ENCODE results near the gene FAM78A.

Gene FAM78A

GRCh38 chr9:131237931-131238401 is 38.3 kb downstream of the FAM78A start:
- H3K27ac ChIP-seq (ENCODE audit: insufficient read depth, low read depth, low read length, poor library complexity, severe bottlenecking): peak overlapping the region; percentile 2
- H3K36me3 ChIP-seq (ENCODE audit: control insufficient read depth, insufficient read depth, low read length): peaks cover 13% of the 10 kb centered on the region
- no peaks in the 10 kb centered on the region for H3K27me3 ChIP-seq (ENCODE audit: control insufficient read depth, insufficient read depth, low read length, poor library complexity, severe bottlenecking)
- 57 to 58% methylated on average over 11 of the region's 11 CpGs for WGBS, 2 experiments
- no peaks in the 10 kb centered on the region for H3K9me3 ChIP-seq (ENCODE audit: control insufficient read depth, low read length)
- no peak overlapping the region for H3K4me3 ChIP-seq (ENCODE audit: insufficient read depth, low read depth, low read length)
- peaks cover 21% of the 10 kb centered on the region for H3K4me1 ChIP-seq (ENCODE audit: control insufficient read depth, insufficient read depth, low read length)

GRCh38 chr9:131237291-131237690 is 39.0 kb downstream of the FAM78A start:
- H3K36me3 ChIP-seq (ENCODE audit: control insufficient read depth, insufficient read depth, low read length): peaks cover 15% of the 10 kb centered on the region
- H3K4me3 ChIP-seq (ENCODE audit: insufficient read depth, low read depth, low read length): no peak overlapping the region
- 92 to 96% methylated on average over 6 to 7 of the region's 7 CpGs for WGBS, 2 experiments
- no peak overlapping the region for H3K27ac ChIP-seq (ENCODE audit: insufficient read depth, low read depth, low read length, poor library complexity, severe bottlenecking)
- peaks cover 21% of the 10 kb centered on the region for H3K4me1 ChIP-seq (ENCODE audit: control insufficient read depth, insufficient read depth, low read length)
- H3K9me3 ChIP-seq (ENCODE audit: control insufficient read depth, low read length): no peaks in the 10 kb centered on the region
- H3K27me3 ChIP-seq (ENCODE audit: control insufficient read depth, insufficient read depth, low read length, poor library complexity, severe bottlenecking): no peaks in the 10 kb centered on the region

GRCh38 chr9:131236761-131237160 is 39.5 kb downstream of the FAM78A start:
- H3K4me1 ChIP-seq (ENCODE audit: control insufficient read depth, insufficient read depth, low read length): peaks cover 21% of the 10 kb centered on the region
- 91 to 98% methylated on average over 5 of the region's 5 CpGs for WGBS, 2 experiments
- no peaks in the 10 kb centered on the region for H3K27me3 ChIP-seq (ENCODE audit: control insufficient read depth, insufficient read depth, low read length, poor library complexity, severe bottlenecking)
- peaks cover 19% of the 10 kb centered on the region for H3K36me3 ChIP-seq (ENCODE audit: control insufficient read depth, insufficient read depth, low read length)
- no peak overlapping the region for H3K27ac ChIP-seq (ENCODE audit: insufficient read depth, low read depth, low read length, poor library complexity, severe bottlenecking)
- no peaks in the 10 kb centered on the region for H3K9me3 ChIP-seq (ENCODE audit: control insufficient read depth, low read length)
- H3K4me3 ChIP-seq (ENCODE audit: insufficient read depth, low read depth, low read length): no peak overlapping the region

GRCh38 chr9:131236161-131236560 is 40.1 kb downstream of the FAM78A start:
- no peak overlapping the region for H3K4me3 ChIP-seq (ENCODE audit: insufficient read depth, low read depth, low read length)
- no peaks in the 10 kb centered on the region for H3K27me3 ChIP-seq (ENCODE audit: control insufficient read depth, insufficient read depth, low read length, poor library complexity, severe bottlenecking)
- H3K4me1 ChIP-seq (ENCODE audit: control insufficient read depth, insufficient read depth, low read length): peaks cover 21% of the 10 kb centered on the region
- H3K36me3 ChIP-seq (ENCODE audit: control insufficient read depth, insufficient read depth, low read length): peaks cover 22% of the 10 kb centered on the region
- WGBS, 2 experiments: 96% methylated on average over 8 of the region's 8 CpGs
- H3K9me3 ChIP-seq (ENCODE audit: control insufficient read depth, low read length): no peaks in the 10 kb centered on the region
- no peak overlapping the region for H3K27ac ChIP-seq (ENCODE audit: insufficient read depth, low read depth, low read length, poor library complexity, severe bottlenecking)

- 95 to 96% methylated on average over 9 of the region's 9 CpGs for WGBS, 2 experiments
- Histone ChIP-seq H3K27ac (ENCODE audit: insufficient read depth, low read depth, low read length, poor library complexity, severe bottlenecking) (no peak overlapping the region), H3K9me3 (ENCODE audit: control insufficient read depth, low read length) (no peaks in the 10 kb centered on the region), H3K27me3 (ENCODE audit: control insufficient read depth, insufficient read depth, low read length, poor library complexity, severe bottlenecking) (no peaks in the 10 kb centered on the region), H3K4me3 (ENCODE audit: insufficient read depth, low read depth, low read length) (no peak overlapping the region), H3K36me3 (ENCODE audit: control insufficient read depth, insufficient read depth, low read length) (peaks cover 24% of the 10 kb centered on the region), H3K4me1 (ENCODE audit: control insufficient read depth, insufficient read depth, low read length) (peaks cover 21% of the 10 kb centered on the region)
Measured at GRCh38 chr9:131235480-131235851, 40.8 kb downstream of the FAM78A start.

GRCh38 chr9:131234799-131235479 is 41.4 kb downstream of the FAM78A start:
- Histone ChIP-seq H3K27ac (ENCODE audit: insufficient read depth, low read depth, low read length, poor library complexity, severe bottlenecking) (no peak overlapping the region), H3K4me1 (ENCODE audit: control insufficient read depth, insufficient read depth, low read length) (peaks cover 21% of the 10 kb centered on the region), H3K36me3 (ENCODE audit: control insufficient read depth, insufficient read depth, low read length) (peaks cover 29% of the 10 kb centered on the region), H3K4me3 (ENCODE audit: insufficient read depth, low read depth, low read length) (no peak overlapping the region), H3K27me3 (ENCODE audit: control insufficient read depth, insufficient read depth, low read length, poor library complexity, severe bottlenecking) (no peaks in the 10 kb centered on the region), H3K9me3 (ENCODE audit: control insufficient read depth, low read length) (no peaks in the 10 kb centered on the region)
- WGBS, 2 experiments: 93 to 94% methylated on average over 16 of the region's 16 CpGs

GRCh38 chr9:131233995-131234394 is 42.3 kb downstream of the FAM78A start:
- no peak overlapping the region for H3K27ac ChIP-seq (ENCODE audit: insufficient read depth, low read depth, low read length, poor library complexity, severe bottlenecking)
- H3K4me3 ChIP-seq (ENCODE audit: insufficient read depth, low read depth, low read length): no peak overlapping the region
- H3K36me3 ChIP-seq (ENCODE audit: control insufficient read depth, insufficient read depth, low read length): peaks cover 29% of the 10 kb centered on the region
- 95 to 96% methylated on average over 9 of the region's 9 CpGs for WGBS, 2 experiments
- no peaks in the 10 kb centered on the region for H3K27me3 ChIP-seq (ENCODE audit: control insufficient read depth, insufficient read depth, low read length, poor library complexity, severe bottlenecking)
- no peaks in the 10 kb centered on the region for H3K9me3 ChIP-seq (ENCODE audit: control insufficient read depth, low read length)
- peaks cover 13% of the 10 kb centered on the region for H3K4me1 ChIP-seq (ENCODE audit: control insufficient read depth, insufficient read depth, low read length)

- no peak overlapping the region for H3K4me3 ChIP-seq (ENCODE audit: insufficient read depth, low read depth, low read length)
- WGBS, 2 experiments: 95 to 98% methylated on average over 11 of the region's 11 CpGs
- H3K27ac ChIP-seq (ENCODE audit: insufficient read depth, low read depth, low read length, poor library complexity, severe bottlenecking): no peak overlapping the region
- peaks cover 13% of the 10 kb centered on the region for H3K4me1 ChIP-seq (ENCODE audit: control insufficient read depth, insufficient read depth, low read length)
- H3K9me3 ChIP-seq (ENCODE audit: control insufficient read depth, low read length): no peaks in the 10 kb centered on the region
- no peaks in the 10 kb centered on the region for H3K27me3 ChIP-seq (ENCODE audit: control insufficient read depth, insufficient read depth, low read length, poor library complexity, severe bottlenecking)
- peaks cover 29% of the 10 kb centered on the region for H3K36me3 ChIP-seq (ENCODE audit: control insufficient read depth, insufficient read depth, low read length)
Measured at GRCh38 chr9:131233556-131233955, 42.8 kb downstream of the FAM78A start.

- Histone ChIP-seq H3K4me1 (ENCODE audit: control insufficient read depth, insufficient read depth, low read length) (peaks cover 17% of the 10 kb centered on the region), H3K27me3 (ENCODE audit: control insufficient read depth, insufficient read depth, low read length, poor library complexity, severe bottlenecking) (no peaks in the 10 kb centered on the region), H3K9me3 (ENCODE audit: control insufficient read depth, low read length) (no peaks in the 10 kb centered on the region), H3K4me3 (ENCODE audit: insufficient read depth, low read depth, low read length) (no peak overlapping the region), H3K36me3 (ENCODE audit: control insufficient read depth, insufficient read depth, low read length) (peaks cover 25% of the 10 kb centered on the region), H3K27ac (ENCODE audit: insufficient read depth, low read depth, low read length, poor library complexity, severe bottlenecking) (no peak overlapping the region)
- 88 to 90% methylated on average over 8 of the region's 8 CpGs for WGBS, 2 experiments
Measured at GRCh38 chr9:131228988-131229387, 47.3 kb downstream of the FAM78A start.

GRCh38 chr9:131227959-131228460 is 48.3 kb downstream of the FAM78A start:
- Histone ChIP-seq H3K9me3 (ENCODE audit: control insufficient read depth, low read length) (no peaks in the 10 kb centered on the region), H3K4me1 (ENCODE audit: control insufficient read depth, insufficient read depth, low read length) (peaks cover 17% of the 10 kb centered on the region), H3K36me3 (ENCODE audit: control insufficient read depth, insufficient read depth, low read length) (peaks cover 16% of the 10 kb centered on the region), H3K4me3 (ENCODE audit: insufficient read depth, low read depth, low read length) (no peak overlapping the region), H3K27me3 (ENCODE audit: control insufficient read depth, insufficient read depth, low read length, poor library complexity, severe bottlenecking) (no peaks in the 10 kb centered on the region), H3K27ac (ENCODE audit: insufficient read depth, low read depth, low read length, poor library complexity, severe bottlenecking) (no peak overlapping the region)
- 83 to 84% methylated on average over 8 of the region's 9 CpGs for WGBS, 2 experiments
